ENCODE measurements around the gene HES2.
"Not testable (repeated sequence)": the region's sequence is repeated elsewhere in the genome, so short reads cannot be mapped to it uniquely, and the experiment has no call there.

HES2 gene

DNA sequence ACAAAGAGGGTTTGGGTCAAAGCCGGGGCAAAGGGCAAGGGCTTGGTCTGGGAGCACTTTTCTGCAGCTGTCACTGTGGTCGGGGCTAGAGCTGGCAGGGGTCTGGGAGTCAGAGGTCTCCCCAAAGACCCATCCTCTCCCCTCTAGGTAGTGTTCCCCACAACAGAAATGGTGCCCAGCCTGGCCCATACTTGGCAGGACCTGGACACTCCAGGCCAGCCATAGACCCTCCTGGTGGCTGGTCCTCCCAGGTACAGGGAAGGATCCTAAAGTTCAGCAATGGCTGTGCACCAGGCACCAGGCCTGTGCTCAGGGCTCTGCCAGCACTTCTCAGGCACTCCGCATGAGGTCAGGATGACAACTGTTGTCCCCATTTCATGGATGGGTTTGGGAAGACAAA is 15.8 kb upstream of the HES2 start:
- no peak for DNase-seq
- no peak for TF ChIP-seq POLR2A (IDR thresholded peaks at IDR 0.05; ENCODE audit: low read length)

DNA sequence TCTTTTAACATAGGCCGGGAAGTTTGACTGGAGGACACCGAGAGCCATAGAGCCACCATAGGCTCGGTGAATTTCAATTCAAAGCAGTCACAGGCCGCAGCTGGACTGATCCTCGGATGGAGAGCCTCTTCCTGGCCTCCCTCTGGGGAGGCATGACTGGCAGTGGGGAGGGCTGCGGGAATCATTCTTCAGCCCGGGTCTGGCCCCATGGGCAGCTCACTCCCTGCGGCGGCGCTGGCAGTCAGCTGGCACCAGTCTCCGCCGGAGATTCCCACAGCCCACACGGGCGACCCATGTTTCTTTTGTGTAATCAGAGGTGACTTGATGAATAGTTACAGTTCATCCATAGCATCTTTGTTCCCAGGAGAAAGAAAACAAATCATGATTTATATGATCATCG is 15.4 kb upstream of the HES2 start:
- DNase-seq = no peak
- TF ChIP-seq POLR2A (IDR thresholded peaks at IDR 0.05; ENCODE audit: low read length) (no peak), GATA1 (IDR thresholded peaks at IDR 0.05; ENCODE audit: low read depth, low read length) (no peak)

DNA sequence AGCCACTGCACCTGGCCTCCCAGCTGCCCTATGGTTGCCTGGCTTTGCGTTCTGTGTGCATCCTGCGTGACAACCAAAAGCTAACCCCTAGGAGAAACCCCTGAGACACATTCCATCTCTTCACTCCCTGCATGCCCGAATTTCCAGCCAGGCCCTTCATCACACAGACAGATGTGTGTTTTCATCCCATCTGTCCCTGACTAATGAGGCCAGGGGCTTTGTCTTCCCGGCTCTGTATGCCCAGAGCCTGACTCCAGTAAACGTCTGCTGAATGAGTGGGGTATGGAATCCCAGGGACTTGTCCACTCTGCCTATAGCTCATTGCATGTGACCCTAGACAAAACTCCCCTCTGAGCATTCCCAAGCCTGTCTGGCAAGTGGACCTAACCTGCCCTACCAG is 14.5 kb upstream of the HES2 start:
- no peak for DNase-seq
- TF ChIP-seq GATA1 (IDR thresholded peaks at IDR 0.05; ENCODE audit: low read depth, low read length) = no peak
- TF ChIP-seq POLR2A (IDR thresholded peaks at IDR 0.05; ENCODE audit: low read length) = no peak

DNA sequence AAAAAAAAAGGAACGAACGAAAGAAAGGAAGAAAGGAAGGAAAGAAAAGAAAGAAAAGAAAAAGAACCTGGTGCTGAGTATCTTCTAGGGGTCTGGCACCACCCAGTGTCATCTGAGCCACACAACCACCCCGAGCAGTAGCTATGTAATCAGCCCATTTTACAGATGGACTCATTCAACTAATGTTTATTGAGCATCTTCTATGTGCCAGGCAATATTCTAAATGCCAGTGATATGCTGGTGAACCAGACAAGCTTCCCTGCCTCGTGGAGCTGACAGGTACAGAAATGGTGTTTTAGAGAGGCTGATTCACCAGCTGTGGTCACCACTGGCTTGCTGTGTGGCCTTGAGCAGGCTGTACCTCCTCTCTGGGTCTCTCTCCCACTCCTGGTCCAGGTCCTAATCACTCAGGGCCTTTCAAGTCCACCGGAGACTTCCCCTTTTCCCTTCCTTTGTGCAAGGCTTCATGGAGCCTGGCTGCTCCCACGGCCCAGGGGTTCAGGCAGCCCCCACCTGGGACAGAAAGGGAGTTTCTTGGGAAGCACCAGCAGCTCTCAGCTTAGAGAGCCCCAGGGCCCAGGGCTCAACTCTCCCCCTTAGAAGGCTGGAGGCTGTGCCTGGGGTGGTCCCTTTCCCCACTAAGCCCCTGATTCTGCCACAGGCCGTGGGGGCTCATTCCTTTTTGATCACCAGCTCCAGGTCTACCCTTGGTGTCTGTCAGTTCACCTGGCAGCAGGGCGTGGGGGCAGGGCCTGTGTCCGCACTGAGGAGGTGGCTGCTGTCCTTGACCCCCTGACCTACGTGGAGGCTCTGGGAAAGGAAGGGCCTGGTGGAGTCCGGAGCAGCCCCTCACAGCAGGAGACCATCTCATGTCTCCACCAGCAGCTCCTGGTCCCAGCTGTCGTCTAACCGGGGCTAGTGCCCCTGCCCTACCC is 12.2 kb upstream of the HES2 start:
- DNase-seq = not testable (repeated sequence)

DNA sequence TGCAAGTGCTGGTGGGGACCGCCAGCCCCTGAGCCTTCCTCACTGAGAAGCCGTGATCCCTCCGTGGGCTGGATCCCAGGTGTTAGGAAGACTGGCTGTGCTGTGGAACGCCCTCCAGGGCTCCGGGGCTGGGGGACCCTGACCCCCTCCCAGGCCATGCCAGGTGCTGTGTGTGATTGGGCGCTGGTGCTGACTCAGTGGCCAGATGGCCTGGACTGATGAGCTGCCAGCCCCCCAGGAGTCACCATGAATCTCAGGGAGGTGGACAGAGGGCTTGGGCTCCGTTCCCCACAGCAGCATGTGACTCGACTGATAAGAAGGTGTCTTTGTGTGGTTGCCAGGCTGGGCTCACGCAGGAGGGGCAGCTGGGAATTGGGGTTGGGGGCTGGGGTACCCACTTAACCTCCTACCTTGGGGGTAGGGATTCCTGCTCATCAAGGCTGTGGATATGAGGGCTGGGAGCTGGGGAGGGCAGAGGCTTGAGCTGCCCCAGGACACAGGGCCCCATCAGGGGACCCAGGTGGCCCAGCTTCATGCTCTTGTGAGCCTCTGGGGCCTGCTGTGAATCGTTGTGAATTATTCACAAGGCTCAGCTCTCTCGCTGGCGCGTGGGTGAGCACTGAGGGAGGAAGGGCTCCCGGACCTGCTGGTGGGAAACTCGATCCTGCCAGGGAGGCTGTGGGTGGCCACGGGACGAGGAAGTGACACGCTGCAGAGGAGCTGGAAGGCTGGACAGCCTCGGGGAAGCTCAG is 10.1 kb upstream of the HES2 start:
- peak; percentile 86 to 91 for DNase-seq

DNA sequence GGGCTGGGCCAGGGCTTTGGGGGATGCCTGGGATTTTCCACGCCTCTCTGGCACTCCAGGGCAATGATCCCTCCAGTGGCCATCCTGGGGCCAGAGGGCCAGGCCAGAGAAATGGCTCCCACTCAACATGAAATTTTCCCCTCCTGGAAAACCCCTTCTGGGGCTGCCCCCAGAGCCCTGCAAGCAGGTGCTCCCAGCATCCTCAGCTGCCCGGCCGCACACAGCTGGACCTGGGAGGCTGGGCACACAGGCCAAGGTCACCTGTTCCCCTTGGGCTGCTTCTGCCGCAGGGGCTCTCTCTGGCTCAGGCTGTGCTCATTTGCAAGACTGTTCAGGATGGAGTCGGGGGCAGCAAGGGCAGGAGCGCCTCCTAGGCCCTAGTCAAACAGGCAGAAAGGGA is 8.7 kb upstream of the HES2 start:
- not testable (repeated sequence) for DNase-seq

DNA sequence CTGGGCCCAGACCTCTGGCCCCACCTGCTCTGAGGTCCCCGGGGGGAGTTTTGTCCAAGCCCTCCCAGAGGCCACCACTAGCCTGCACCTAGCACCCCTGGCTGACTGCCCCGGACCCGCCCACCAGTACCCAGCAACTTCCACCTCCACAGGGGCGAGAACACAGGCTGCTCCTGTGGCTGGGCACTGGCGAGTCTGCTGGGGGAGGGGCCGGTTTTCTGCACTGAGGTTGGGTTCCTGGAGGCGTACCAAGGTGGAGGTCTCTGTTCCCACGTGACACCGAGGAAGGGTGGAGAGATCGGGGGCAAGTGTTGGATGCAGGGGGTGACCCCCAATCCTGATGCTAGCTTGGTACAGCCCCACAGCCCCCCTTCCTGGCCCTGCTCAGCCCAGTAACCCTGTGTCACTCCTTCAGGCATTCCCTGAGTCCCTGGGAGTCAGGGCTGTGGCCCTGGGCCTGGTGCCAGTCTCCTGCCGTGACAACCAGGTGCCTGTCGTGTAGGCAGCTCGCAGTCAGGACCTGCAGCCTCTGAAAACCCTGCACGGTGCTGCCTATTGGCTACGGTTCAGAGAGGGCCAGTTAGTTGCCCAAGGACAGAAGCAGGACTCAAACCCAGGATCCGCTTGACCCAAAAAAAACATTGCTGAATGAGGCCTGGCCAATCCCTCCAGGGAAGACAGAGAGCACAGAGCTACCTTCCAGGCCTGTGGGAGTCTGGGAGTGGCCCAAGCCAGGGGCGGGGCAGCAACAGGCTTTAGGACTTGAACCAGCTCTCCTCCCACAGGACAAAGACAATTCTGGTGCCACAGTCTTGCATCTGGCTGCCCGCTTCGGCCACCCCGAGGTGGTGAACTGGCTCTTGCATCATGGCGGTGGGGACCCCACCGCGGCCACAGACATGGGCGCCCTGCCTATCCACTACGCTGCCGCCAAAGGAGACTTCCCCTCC is 8.0 kb upstream of the HES2 start:
- peak; percentile 28 to 49 for DNase-seq

DNA sequence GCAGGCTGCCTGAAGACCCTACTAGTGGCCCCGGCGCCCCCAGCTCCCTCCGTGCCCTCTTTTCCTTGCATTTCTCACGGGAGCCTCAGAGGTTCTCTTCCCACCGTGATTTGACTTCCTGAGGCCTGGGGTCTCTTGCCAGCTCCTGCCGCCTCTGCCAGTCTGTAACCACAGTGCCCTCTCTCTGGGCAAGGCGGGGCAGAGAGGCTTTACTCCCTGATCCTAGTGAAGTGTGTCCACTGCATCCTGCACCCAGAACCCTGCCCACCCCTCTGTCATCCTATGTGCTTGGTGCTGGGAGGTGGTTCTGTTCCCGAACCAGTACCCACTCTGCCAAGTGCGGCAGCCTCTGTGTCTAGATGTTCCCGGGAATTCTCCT is 7.2 kb upstream of the HES2 start:
- TF ChIP-seq POLR2A (IDR thresholded peaks at IDR 0.05; ENCODE audit: low read length) = no peak
- no peak for TF ChIP-seq GATA1 (IDR thresholded peaks at IDR 0.05; ENCODE audit: low read depth, low read length)
- DNase-seq = no peak

More for the DNA sequence above, 8.0 kb upstream of the HES2 start:
- no peak for TF ChIP-seq POLR2A (IDR thresholded peaks at IDR 0.05; ENCODE audit: low read length)
- TF ChIP-seq GATA1 (IDR thresholded peaks at IDR 0.05; ENCODE audit: low read depth, low read length) = no peak

DNA sequence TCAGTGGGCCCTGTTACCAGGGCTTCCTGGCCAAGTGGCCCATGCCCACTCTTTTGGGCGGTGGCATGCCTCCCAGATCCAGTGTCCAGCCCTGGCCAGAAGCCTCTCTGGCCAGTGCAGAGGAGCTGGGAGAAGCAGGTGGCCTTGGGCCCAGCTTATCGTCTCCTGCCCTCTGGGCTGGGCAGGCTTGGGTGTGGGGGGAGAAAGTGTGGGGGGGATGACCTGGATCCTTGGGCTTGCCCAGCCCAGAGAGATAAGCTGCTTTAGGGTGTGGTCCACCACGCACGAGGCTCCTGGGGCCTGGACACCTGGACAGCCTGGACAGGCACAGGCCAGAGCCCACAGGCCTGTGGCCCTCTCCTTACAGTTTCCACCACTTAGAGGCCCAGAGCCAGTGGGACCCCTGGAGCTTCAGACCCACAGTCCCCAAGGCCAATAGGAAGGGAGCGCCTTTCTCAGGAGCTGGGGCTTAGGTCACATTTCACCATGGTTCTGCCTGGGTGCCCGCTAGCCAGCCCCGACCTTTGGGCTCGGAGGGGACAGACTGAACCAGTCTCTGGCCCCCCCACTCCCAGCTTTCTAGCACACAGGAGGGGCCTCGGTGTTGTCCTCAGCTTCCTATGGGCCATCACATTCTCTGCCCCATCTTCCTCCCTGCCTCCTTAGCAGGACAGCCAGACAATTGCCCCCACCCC is 6.7 kb upstream of the HES2 start:
- no peak for TF ChIP-seq GATA1 (IDR thresholded peaks at IDR 0.05; ENCODE audit: low read depth, low read length)
- TF ChIP-seq POLR2A (IDR thresholded peaks at IDR 0.05; ENCODE audit: low read length) = no peak
- peak; percentile 65 to 79 for DNase-seq

DNA sequence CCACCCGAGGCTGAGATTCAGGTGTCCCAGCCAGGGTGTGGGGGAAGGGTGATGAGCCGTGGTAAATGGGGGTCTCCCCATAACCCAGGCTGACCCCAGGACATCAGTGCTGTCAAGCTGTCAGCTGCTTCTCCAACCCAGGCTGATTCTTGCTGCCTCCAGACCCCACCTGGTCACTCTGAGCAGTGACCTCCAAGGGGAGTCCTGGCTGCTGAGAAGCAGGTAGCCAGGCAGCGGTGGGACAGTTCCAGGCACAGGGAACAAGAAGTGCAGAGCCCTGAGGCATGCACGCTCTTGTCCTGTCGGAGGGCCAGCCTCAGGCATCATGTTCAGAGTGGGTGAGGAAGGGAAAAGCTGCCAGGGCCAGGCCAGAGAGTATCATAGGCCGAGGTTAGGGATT is 5.9 kb upstream of the HES2 start:
- TF ChIP-seq POLR2A (IDR thresholded peaks at IDR 0.05; ENCODE audit: low read length) = no peak
- no peak for TF ChIP-seq GATA1 (IDR thresholded peaks at IDR 0.05; ENCODE audit: low read depth, low read length)
- DNase-seq = no peak

DNA sequence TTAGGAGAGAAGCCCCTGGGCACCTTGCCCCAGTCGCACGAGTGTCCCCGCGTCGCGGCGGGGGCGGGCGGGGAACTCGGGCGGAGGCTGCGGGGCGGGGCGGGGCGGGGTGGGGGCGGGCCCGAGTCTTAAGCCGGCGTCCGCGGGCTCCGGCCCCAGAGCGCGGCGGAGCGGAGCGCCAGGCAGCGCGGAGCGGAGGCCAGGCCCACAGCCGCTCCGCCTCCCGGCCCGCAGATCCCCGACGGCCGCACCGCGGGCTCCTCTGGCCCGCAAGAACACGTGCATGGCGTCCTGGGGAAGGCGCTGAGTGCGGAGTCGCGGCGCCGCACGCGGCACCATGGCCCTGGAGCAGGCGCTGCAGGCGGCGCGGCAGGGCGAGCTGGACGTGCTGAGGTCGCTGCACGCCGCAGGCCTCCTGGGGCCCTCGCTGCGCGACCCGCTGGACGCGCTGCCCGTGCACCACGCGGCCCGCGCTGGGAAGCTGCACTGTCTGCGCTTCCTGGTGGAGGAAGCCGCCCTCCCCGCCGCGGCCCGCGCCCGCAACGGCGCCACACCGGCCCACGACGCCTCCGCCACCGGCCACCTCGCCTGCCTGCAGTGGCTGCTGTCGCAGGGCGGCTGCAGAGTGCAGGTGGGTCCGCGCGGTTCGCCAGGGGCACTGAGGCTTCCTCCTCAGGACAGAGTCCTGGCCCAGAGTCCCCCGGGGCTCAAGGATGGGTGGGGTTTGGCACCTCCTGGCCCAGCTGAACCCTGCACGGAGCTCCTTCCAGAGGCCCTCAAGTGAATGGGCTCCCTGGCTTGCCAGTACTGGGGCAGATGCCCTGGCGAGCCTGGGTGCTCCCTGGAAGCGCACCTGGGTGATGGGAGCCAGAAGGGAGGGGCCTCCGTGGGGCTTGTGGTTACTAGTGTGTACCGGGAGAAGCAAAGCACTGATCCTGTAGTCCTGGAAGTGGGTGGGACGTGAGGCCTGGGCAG is 5.2 kb upstream of the HES2 start, which contains the start of gene ESPN:
ESPN (plus strand) TSS at position 158 of the 975 bp plus-strand sequence; CDS start at position 338, 180 bp downstream.
- no peak for TF ChIP-seq GATA1 (IDR thresholded peaks at IDR 0.05; ENCODE audit: low read depth, low read length)
- TF ChIP-seq POLR2A (IDR thresholded peaks at IDR 0.05; ENCODE audit: low read length) = peak; percentile 22
- peak; percentile 56 to 61 for DNase-seq

DNA sequence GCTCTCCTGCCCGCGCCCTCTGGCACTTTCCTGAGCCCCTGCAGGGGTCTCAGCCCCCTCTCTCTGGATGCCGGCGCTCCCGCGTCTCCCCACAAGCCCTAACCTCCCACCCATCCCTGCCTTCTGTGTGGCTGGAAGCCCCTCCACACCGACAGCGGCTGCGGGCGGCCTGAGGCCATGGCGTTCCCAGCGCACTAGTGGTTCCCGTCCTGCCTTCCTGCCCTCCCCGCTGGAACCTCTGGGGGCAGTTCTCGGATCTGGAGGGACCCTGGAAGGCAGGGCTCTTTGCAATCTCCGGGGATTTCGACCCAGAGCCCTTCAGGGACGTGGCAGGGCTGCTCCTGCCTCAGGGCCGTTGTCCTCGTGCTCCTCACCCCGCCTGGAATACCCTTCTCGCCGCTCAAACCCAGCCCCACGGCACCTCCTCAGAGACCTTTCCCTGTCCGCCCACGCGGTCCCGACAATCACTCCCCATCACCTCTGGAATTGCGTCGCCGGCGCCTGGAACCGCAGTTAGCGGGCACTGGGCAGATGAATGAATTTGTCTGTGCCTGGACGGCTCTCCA is 4.4 kb upstream of the HES2 start:
- TF ChIP-seq GATA1 (IDR thresholded peaks at IDR 0.05; ENCODE audit: low read depth, low read length) (no peak), POLR2A (IDR thresholded peaks at IDR 0.05; ENCODE audit: low read length) (no peak)
- DNase-seq = no peak
